ENCODE measurements around the gene DDI2. TPM values are rescaled to one million over a fixed set of nuclear protein-coding genes. Genes with fewer than 3 reads are reported as not detected.

DDI2 gene
- total RNA-seq, 1 donor from 2014 or later, result 23.3 TPM

- Histone ChIP-seq H3K4me1 (peaks cover 11% of the 10 kb centered on the region), H3K9ac (no peak overlapping the region), H3K4me2 (no peak overlapping the region), H2AFZ (replicated peaks) (no peak overlapping the region), H3K27me3 (no peaks in the 10 kb centered on the region), H3K79me2 (ENCODE audit: low read depth) (peaks cover 18% of the 10 kb centered on the region), H4K20me1 (ENCODE audit: low read depth) (peaks cover 8% of the 10 kb centered on the region), H3F3A (ENCODE audit: low read depth) (no peaks in the 10 kb centered on the region), H3K27ac (no peak overlapping the region), H3K9me3 (ENCODE audit: low read depth) (no peaks in the 10 kb centered on the region), H3K4me3 (no peak overlapping the region), H3K36me3 (no peaks in the 10 kb centered on the region)
- Mint-ChIP-seq H3K9me3 (peaks cover 4% of the 10 kb centered on the region), H3K36me3 (peaks cover 4% of the 10 kb centered on the region), H3K27ac (no peak overlapping the region), H3K27me3 (ENCODE audit: insufficient read depth, low read depth) (peaks cover 6% of the 10 kb centered on the region), H3K4me1 (peaks cover 13% of the 10 kb centered on the region), H3K4me3 (peak overlapping the region; percentile 9)
- no peak for DNase-seq (ENCODE audit: low spot score)
- TF ChIP-seq EZH2 (IDR thresholded peaks at IDR 0.05) (no peak), EZH2phosphoT487 (IDR thresholded peaks at IDR 0.05) (no peak)
Measured at GRCh38 chr1:15680561-15681348, 63.5 kb downstream of the DDI2 start.

GRCh38 chr1:15681349-15682292 is 64.4 kb downstream of the DDI2 start:
- peaks cover 6% of the 10 kb centered on the region for H3K36me3 Mint-ChIP-seq
- Histone ChIP-seq H3K4me3 (no peak overlapping the region), H4K20me1 (ENCODE audit: low read depth) (peaks cover 16% of the 10 kb centered on the region), H3K9me3 (ENCODE audit: low read depth) (no peaks in the 10 kb centered on the region), H3K9ac (no peak overlapping the region), H3K36me3 (no peaks in the 10 kb centered on the region), H3K4me1 (peaks cover 11% of the 10 kb centered on the region), H2AFZ (replicated peaks) (no peak overlapping the region), H3K4me2 (no peak overlapping the region), H3K27me3 (no peaks in the 10 kb centered on the region), H3F3A (ENCODE audit: low read depth) (no peaks in the 10 kb centered on the region), H3K27ac (no peak overlapping the region), H3K79me2 (ENCODE audit: low read depth) (peaks cover 27% of the 10 kb centered on the region)
- H3K4me3 Mint-ChIP-seq, result peak overlapping the region; percentile 9
- peaks cover 6% of the 10 kb centered on the region for H3K27me3 Mint-ChIP-seq (ENCODE audit: insufficient read depth, low read depth)
- no peak for DNase-seq (ENCODE audit: low spot score)
- H3K9me3 Mint-ChIP-seq, result peaks cover 4% of the 10 kb centered on the region
- no peak for TF ChIP-seq EZH2phosphoT487 (IDR thresholded peaks at IDR 0.05)
- no peak overlapping the region for H3K27ac Mint-ChIP-seq
- H3K4me1 Mint-ChIP-seq, result peaks cover 17% of the 10 kb centered on the region

GRCh38 chr1:15682936-15683341 is 65.7 kb downstream of the DDI2 start:
- DNase-seq (ENCODE audit: low spot score), result no peak
- Histone ChIP-seq H3F3A (ENCODE audit: low read depth) (no peaks in the 10 kb centered on the region), H3K79me2 (ENCODE audit: low read depth) (peaks cover 40% of the 10 kb centered on the region), H3K4me2 (no peak overlapping the region), H3K36me3 (no peaks in the 10 kb centered on the region), H4K20me1 (ENCODE audit: low read depth) (peaks cover 20% of the 10 kb centered on the region), H3K27me3 (no peaks in the 10 kb centered on the region), H2AFZ (replicated peaks) (no peak overlapping the region), H3K4me1 (peaks cover 11% of the 10 kb centered on the region), H3K9me3 (ENCODE audit: low read depth) (no peaks in the 10 kb centered on the region), H3K4me3 (no peak overlapping the region), H3K27ac (no peak overlapping the region), H3K9ac (no peak overlapping the region)
- TF ChIP-seq EZH2 (IDR thresholded peaks at IDR 0.05) (no peak), CTCF (IDR thresholded peaks at IDR 0.05) (no peak), EZH2phosphoT487 (IDR thresholded peaks at IDR 0.05) (no peak)
- Mint-ChIP-seq H3K27me3 (ENCODE audit: insufficient read depth, low read depth) (peaks cover 6% of the 10 kb centered on the region), H3K9me3 (no peaks in the 10 kb centered on the region), H3K4me3 (peak overlapping the region; percentile 84), H3K27ac (peak overlapping the region; percentile 96), H3K36me3 (peaks cover 13% of the 10 kb centered on the region), H3K4me1 (peaks cover 17% of the 10 kb centered on the region)

- H3K4me3 Mint-ChIP-seq, result peak overlapping the region; percentile 84
- no peaks in the 10 kb centered on the region for H3F3A ChIP-seq (ENCODE audit: low read depth)
- peak overlapping the region; percentile 79 for H3K9ac ChIP-seq
- H3K27ac ChIP-seq, result peak overlapping the region; percentile 23
- peaks cover 20% of the 10 kb centered on the region for H4K20me1 ChIP-seq (ENCODE audit: low read depth)
- H3K4me2 ChIP-seq, result peak overlapping the region; percentile 92
- no peak for TF ChIP-seq EZH2phosphoT487 (IDR thresholded peaks at IDR 0.05)
- TF ChIP-seq EZH2 (IDR thresholded peaks at IDR 0.05), result no peak
- no peak for TF ChIP-seq CTCF (IDR thresholded peaks at IDR 0.05)
- no peaks in the 10 kb centered on the region for H3K36me3 ChIP-seq
- no peaks in the 10 kb centered on the region for H3K27me3 ChIP-seq
- peaks cover 15% of the 10 kb centered on the region for H3K36me3 Mint-ChIP-seq
- no peaks in the 10 kb centered on the region for H3K9me3 ChIP-seq (ENCODE audit: low read depth)
- no peak for DNase-seq (ENCODE audit: low spot score)
- H2AFZ ChIP-seq (replicated peaks), result peak overlapping the region; percentile 89
- H3K27me3 Mint-ChIP-seq (ENCODE audit: insufficient read depth, low read depth), result peaks cover 6% of the 10 kb centered on the region
- H3K4me1 Mint-ChIP-seq, result peaks cover 17% of the 10 kb centered on the region
- peaks cover 45% of the 10 kb centered on the region for H3K79me2 ChIP-seq (ENCODE audit: low read depth)
- H3K4me3 ChIP-seq, result peak overlapping the region; percentile 88
- no peak overlapping the region for H3K27ac Mint-ChIP-seq
- H3K4me1 ChIP-seq, result peaks cover 11% of the 10 kb centered on the region
- H3K9me3 Mint-ChIP-seq, result no peaks in the 10 kb centered on the region
Measured at GRCh38 chr1:15683345-15684039, 66.2 kb downstream of the DDI2 start.
